ENCODE results near the gene APPBP2.

APPBP2 gene

DNA sequence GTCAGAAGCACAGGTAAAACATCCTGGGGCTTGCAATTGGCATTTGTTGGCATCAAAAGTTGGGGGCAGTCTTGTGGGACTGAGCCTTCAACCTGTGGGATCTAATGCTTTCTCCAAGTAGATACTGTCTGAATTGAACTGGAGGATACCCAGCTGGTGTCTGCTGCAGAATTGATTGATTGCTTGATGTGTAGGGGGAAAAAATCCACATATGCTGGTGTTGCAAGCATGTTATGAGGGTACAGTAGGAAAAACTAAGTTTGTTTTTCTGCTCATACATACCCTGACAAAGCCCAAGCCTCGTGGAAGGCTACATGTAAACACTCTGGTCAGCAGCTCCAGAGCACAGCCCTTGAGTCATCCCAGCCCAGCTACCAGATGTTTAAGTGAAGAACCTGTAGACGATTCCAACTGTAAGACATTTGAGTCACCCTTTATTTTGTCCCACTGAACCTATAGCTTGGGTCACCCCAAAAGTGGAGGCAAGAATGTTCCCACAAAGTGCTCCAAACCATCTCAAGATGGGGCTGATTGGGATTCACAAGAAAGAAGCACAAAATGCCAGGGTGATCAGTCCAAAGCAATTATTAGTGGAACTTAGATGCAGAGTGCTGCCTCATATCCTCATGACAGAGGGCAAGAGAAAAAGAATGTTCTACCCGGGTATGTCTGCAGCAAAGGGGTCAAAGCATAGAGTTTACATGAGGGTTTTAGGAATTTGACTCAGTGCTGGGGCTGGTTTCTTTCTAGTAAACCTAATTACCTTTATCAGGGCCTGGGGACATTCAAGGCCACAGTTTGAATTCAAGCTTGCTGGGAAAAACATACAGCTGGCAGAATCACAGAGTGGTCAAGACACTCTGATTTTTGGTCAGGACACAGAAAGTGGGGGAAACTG is 9.6 kb upstream of the APPBP2 start:
- no peak for FAIRE-seq

DNA sequence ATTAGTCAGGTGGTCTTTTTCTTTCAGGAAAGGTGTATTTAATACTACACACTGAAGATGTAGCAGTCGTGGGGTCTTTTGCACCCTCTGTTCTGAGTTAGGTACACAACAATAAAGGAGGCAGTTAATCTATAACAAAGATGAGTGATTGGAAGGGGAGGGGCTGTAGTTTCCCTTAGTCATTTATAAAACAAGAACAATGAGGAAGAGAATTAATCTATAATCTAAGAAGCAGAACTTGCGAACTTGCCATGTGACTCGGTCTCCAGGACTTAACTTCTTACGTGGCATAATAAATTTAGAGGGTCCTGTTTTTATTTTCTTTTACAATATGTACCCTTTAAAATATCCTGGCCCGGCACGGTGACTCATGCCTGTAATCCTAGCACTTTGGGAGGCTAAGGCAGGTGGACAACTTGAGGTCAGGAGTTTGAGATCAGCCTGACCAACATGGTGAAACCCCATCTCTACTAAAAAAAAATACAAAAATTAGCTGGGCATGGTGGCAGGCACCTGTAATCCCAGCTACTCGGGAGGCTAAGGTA is 8.6 kb upstream of the APPBP2 start:
- TF ChIP-seq PAX5 (IDR thresholded peaks at IDR 0.05; ENCODE audit: insufficient read depth, low read length, severe bottlenecking) (no peak), POU2F2 (IDR thresholded peaks at IDR 0.05; ENCODE audit: low read depth, low read length) (no peak), POLR2A (IDR thresholded peaks at IDR 0.05; ENCODE audit: low read depth, low read length) (no peak), TAF1 (IDR thresholded peaks at IDR 0.05; ENCODE audit: low read depth, low read length) (no peak), POLR2AphosphoS5 (IDR thresholded peaks at IDR 0.05; ENCODE audit: low read depth, low read length) (no peak), SPI1 (IDR thresholded peaks at IDR 0.05; ENCODE audit: low read depth, low read length) (no peak)
- DNase-seq (ENCODE audit: insufficient read length, low spot score) (no peak), FAIRE-seq (no peak)

More for the DNA sequence above, 9.6 kb upstream of the APPBP2 start:
- TF ChIP-seq POLR2AphosphoS5 (IDR thresholded peaks at IDR 0.05; ENCODE audit: low read depth, low read length): no peak
- TF ChIP-seq POLR2A (IDR thresholded peaks at IDR 0.05; ENCODE audit: low read depth, low read length): no peak
- TF ChIP-seq SPI1 (IDR thresholded peaks at IDR 0.05; ENCODE audit: low read depth, low read length): no peak
- DNase-seq (ENCODE audit: insufficient read length, low spot score): no peak

DNA sequence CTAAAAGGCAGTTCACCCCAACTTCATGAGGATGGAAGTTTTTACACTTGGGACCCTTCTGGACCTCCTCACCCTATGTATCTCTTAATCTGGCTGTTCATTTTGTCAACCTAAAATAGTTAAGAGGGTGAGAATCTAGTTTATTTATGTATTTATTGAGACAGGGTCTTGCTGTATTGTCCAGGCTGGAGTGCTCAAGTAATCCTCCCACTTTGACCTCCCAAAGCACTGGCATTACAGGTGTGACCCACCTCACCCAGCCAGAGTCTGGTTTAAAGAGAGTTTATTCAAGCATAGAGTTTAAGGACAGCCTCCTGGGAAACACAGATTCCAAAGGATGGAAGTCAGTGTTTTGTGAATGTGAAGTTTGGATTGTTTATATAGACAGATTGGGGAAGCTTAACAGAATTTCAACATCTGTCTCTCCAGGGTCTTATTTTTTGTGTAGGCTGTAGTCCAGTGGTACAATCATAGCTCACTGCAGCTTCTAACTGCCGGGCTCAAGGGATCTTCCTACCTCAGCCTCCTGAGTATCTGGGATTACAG is 8.0 kb upstream of the APPBP2 start:
- TF ChIP-seq POU2F2 (IDR thresholded peaks at IDR 0.05; ENCODE audit: low read depth, low read length) (no peak), POLR2A (IDR thresholded peaks at IDR 0.05; ENCODE audit: low read depth, low read length) (no peak), PAX5 (IDR thresholded peaks at IDR 0.05; ENCODE audit: insufficient read depth, low read length, severe bottlenecking) (no peak), TAF1 (IDR thresholded peaks at IDR 0.05; ENCODE audit: low read depth, low read length) (no peak), SPI1 (IDR thresholded peaks at IDR 0.05; ENCODE audit: low read depth, low read length) (no peak), POLR2AphosphoS5 (IDR thresholded peaks at IDR 0.05; ENCODE audit: low read depth, low read length) (no peak)
- no peak for FAIRE-seq

DNA sequence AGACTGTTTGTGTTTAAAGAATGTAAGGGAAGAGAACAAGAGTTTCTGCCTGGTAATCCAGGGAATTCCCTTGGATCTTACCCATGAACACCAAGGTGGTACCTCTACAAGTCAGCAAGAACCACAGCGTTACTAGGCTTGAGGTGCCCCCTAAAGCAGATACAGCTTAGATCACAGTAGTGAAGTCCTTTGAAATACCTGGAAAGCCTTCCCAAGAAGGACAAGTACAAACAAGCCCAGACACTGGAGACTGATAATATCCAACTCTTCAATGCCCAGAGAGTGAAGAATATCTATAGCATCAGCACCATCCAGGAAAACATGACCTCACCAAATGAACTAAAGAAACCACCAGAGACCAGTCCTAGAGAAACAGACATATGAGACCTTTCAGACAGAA is 3.8 kb upstream of the APPBP2 start:
- no peak for TF ChIP-seq POU2F2 (IDR thresholded peaks at IDR 0.05; ENCODE audit: low read depth, low read length)
- no peak for TF ChIP-seq SPI1 (IDR thresholded peaks at IDR 0.05; ENCODE audit: low read depth, low read length)
- TF ChIP-seq PAX5 (IDR thresholded peaks at IDR 0.05; ENCODE audit: insufficient read depth, low read length, severe bottlenecking): no peak
- TF ChIP-seq POLR2A (IDR thresholded peaks at IDR 0.05; ENCODE audit: low read depth, low read length): no peak
- TF ChIP-seq POLR2AphosphoS5 (IDR thresholded peaks at IDR 0.05; ENCODE audit: low read depth, low read length): no peak
- no peak for TF ChIP-seq TAF1 (IDR thresholded peaks at IDR 0.05; ENCODE audit: low read depth, low read length)
- DNase-seq (ENCODE audit: insufficient read length, low spot score): no peak

More for the DNA sequence above, 8.0 kb upstream of the APPBP2 start:
- DNase-seq (ENCODE audit: insufficient read length, low spot score): no peak

DNA sequence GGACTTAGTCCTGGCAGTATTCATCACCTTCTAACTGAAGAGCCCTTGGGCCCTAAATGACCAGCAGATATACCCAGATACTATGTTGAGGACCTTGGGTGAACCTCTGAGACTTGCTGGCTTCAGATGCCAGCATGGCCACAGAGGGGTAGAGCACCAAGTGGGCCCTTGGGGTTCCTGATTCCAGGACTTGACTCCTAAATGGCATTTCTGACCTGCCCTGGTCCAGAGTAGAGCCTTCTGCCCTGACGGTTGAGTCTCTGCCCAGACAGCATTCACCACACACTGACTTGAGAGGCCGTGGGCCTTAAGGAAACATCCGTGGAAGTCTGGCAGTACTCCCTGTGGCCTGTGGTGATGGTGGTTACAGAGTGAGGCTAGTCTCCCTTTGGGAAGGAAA is 2.8 kb upstream of the APPBP2 start:
- TF ChIP-seq POLR2A (IDR thresholded peaks at IDR 0.05; ENCODE audit: low read depth, low read length) (no peak), POLR2AphosphoS5 (IDR thresholded peaks at IDR 0.05; ENCODE audit: low read depth, low read length) (no peak), POU2F2 (IDR thresholded peaks at IDR 0.05; ENCODE audit: low read depth, low read length) (no peak), TAF1 (IDR thresholded peaks at IDR 0.05; ENCODE audit: low read depth, low read length) (no peak), PAX5 (IDR thresholded peaks at IDR 0.05; ENCODE audit: insufficient read depth, low read length, severe bottlenecking) (no peak), SPI1 (IDR thresholded peaks at IDR 0.05; ENCODE audit: low read depth, low read length) (no peak)
- FAIRE-seq: no peak
- DNase-seq (ENCODE audit: insufficient read length, low spot score): no peak

More for the DNA sequence above, 3.8 kb upstream of the APPBP2 start:
- FAIRE-seq: no peak

DNA sequence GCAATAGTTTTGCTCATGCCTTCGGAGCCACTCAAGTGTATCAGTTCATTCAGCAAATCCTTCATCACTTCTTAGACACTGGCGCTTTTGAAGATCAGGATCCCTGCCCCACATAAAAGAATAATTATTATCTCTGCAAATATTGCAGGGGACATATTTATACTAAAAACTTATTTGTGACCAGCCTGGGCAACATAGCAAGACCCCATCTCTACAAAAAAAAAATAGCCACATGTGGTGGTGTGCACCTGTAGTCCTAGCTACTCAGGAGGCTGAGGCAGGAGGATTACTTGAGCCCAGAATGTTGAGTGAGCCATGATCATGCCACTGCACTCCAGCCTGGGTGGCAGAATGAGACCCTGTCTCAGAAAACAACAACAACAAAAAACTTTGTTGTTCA is 1.7 kb upstream of the APPBP2 start:
- no peak for FAIRE-seq
- no peak for DNase-seq (ENCODE audit: insufficient read length, low spot score)
- TF ChIP-seq POU2F2 (IDR thresholded peaks at IDR 0.05; ENCODE audit: low read depth, low read length) (no peak), POLR2A (IDR thresholded peaks at IDR 0.05; ENCODE audit: low read depth, low read length) (no peak), POLR2AphosphoS5 (IDR thresholded peaks at IDR 0.05; ENCODE audit: low read depth, low read length) (no peak), TAF1 (IDR thresholded peaks at IDR 0.05; ENCODE audit: low read depth, low read length) (no peak), PAX5 (IDR thresholded peaks at IDR 0.05; ENCODE audit: insufficient read depth, low read length, severe bottlenecking) (no peak), SPI1 (IDR thresholded peaks at IDR 0.05; ENCODE audit: low read depth, low read length) (no peak)

DNA sequence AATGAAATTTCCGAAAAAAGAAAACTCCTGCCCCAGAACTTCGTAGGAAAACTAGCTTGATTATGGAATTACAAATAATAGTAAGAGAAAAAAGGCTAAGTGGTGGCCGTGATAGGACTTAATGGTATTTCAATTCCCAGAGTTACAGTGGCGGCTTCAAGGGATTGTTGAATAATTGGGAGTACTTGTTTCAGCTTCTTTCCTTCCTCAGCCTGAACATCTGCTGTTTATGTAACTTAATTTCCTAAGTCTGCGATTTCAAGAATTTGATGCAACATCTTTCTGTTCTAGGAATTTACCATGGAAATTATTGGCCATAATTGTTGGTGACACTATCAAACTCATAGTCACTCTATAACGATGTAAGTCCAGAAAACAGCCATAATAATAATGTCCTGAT is 684 bp upstream of the APPBP2 start:
- DNase-seq (ENCODE audit: insufficient read length, low spot score): no peak
- no peak for FAIRE-seq
- TF ChIP-seq SPI1 (IDR thresholded peaks at IDR 0.05; ENCODE audit: low read depth, low read length) (no peak), TAF1 (IDR thresholded peaks at IDR 0.05; ENCODE audit: low read depth, low read length) (no peak), POLR2AphosphoS5 (IDR thresholded peaks at IDR 0.05; ENCODE audit: low read depth, low read length) (no peak), PAX5 (IDR thresholded peaks at IDR 0.05; ENCODE audit: insufficient read depth, low read length, severe bottlenecking) (no peak), POU2F2 (IDR thresholded peaks at IDR 0.05; ENCODE audit: low read depth, low read length) (no peak), POLR2A (IDR thresholded peaks at IDR 0.05; ENCODE audit: low read depth, low read length) (no peak)

DNA sequence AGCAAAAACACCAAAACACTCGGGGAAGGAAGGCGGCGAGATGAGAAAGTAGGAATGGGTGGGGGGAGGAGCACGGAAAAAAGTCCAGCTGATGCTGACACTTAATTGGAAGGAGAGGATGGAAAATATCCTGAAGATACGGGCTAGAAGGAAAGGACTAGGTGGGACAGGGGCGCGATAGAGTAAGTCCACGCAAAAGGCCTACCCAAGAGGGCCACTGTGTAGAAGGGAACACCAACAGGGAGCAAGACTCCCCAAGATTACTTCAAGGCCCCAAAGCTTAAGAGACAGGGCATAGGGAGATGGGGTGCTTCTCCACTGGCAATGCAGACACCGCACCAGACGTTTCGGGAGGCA is 736 bp downstream of the APPBP2 start:
- no peak for DNase-seq (ENCODE audit: insufficient read length, low spot score)
- no peak for TF ChIP-seq POLR2AphosphoS5 (IDR thresholded peaks at IDR 0.05; ENCODE audit: low read depth, low read length)
- TF ChIP-seq PAX5 (IDR thresholded peaks at IDR 0.05; ENCODE audit: insufficient read depth, low read length, severe bottlenecking): no peak
- TF ChIP-seq POU2F2 (IDR thresholded peaks at IDR 0.05; ENCODE audit: low read depth, low read length): no peak
- no peak for TF ChIP-seq POLR2A (IDR thresholded peaks at IDR 0.05; ENCODE audit: low read depth, low read length)
- TF ChIP-seq TAF1 (IDR thresholded peaks at IDR 0.05; ENCODE audit: low read depth, low read length): no peak
- TF ChIP-seq SPI1 (IDR thresholded peaks at IDR 0.05; ENCODE audit: low read depth, low read length): no peak
- peak; percentile 33 for FAIRE-seq

Data from GM12891 (cell line).